Endothelial cell of umbilical vein (primary cell): ENCODE results near the gene PHKG2. TPM values are rescaled to one million over a fixed set of nuclear protein-coding genes. Genes with fewer than 3 reads are reported as not detected.
A peak's percentile ranks its signal among the peaks of the same experiment; 100 is the strongest.

Experiments used
- BruUV-seq: library from RNA; stranded (reverse); fragments of 400-500 nt; replicated peaks from 2 replicates; lab custom pipeline; 2021; lab: Mats Ljungman, UMichigan
- CTCF ChIA-PET: fragments of 300-600, 350-600 bp; sonication (Branson Sonifier 250); formaldehyde crosslinking; loops from one replicate; lab custom pipeline; 2021; ENCODE audit warnings: antibody characterized with exemption, inconsistent platforms; lab: Charles Lee
- POLR2A ChIA-PET: fragments of 300-600, 350-600 bp; sonication (Branson Sonifier 250); formaldehyde crosslinking; loops from one replicate; lab custom pipeline; 2021; ENCODE audit warnings: antibody characterized with exemption, inconsistent platforms; lab: Charles Lee
- DNase-seq: peaks from one replicate; pipeline ENCODE4 v3.0.0-alpha.2; 2011; ENCODE audit warnings: low read depth, low spot score
- FAIRE-seq: peaks from 2 replicates; lab custom pipeline; 2011; peaks lifted over from hg19 to GRCh38; lab: Jason Lieb, UNC
- H2AFZ ChIP-seq: 2 replicates; pipeline ENCODE4 v1.6.0; 2012; ENCODE audit warnings: low read depth, low read length, control low read depth, inconsistent platforms
- H3K27ac ChIP-seq: 2 replicates; pipeline ENCODE4 v1.5.1; 2011; ENCODE audit warnings: low read depth, mild to moderate bottlenecking, control low read depth, low read length, moderate library complexity; ENCODE audit not compliant: insufficient read depth
- H3K27me3 ChIP-seq, 2 experiments: 2 replicates each; pipeline versions ENCODE4 v1.6.0 to v1.6.1; 2011; ENCODE audit warnings: low read length in 2 of 2, mixed read lengths in 1 of 2; ENCODE audit not compliant: control insufficient read depth in 2 of 2, insufficient read depth in 2 of 2
- H3K36me3 ChIP-seq, 2 experiments: 2 replicates in 1 of 2; 3 replicates in 1 of 2; pipeline ENCODE4 v1.5.1; 2011; ENCODE audit warnings: low read length in 2 of 2, mild to moderate bottlenecking in 1 of 2, moderate library complexity in 1 of 2; ENCODE audit not compliant: control insufficient read depth in 2 of 2, insufficient read depth in 2 of 2; ENCODE audit errors: extremely low read depth in 1 of 2
- H3K4me1 ChIP-seq: 3 replicates; pipeline ENCODE4 v1.5.1; 2011; ENCODE audit warnings: mild to moderate bottlenecking, low read length; ENCODE audit not compliant: control insufficient read depth, insufficient read depth; ENCODE audit errors: extremely low read depth
- H3K4me2 ChIP-seq: 2 replicates; pipeline ENCODE4 v1.6.1; 2011; ENCODE audit warnings: low read length, control low read depth, mixed read lengths; ENCODE audit not compliant: insufficient read depth
- H3K4me3 ChIP-seq, 3 experiments: fragments of 200-600 bp in 1 of 3; sonication (generic), shearing (Covaris generic) in 1 of 3; replicated peaks in 1 of 3; 2 replicates each; pipeline ENCODE4 v1.5.1; 2011 to 2016; ENCODE audit warnings: control low read depth in 3 of 3, low read length in 3 of 3, mild to moderate bottlenecking in 2 of 3, inconsistent platforms in 1 of 3, low read depth in 1 of 3, moderate library complexity in 1 of 3; ENCODE audit not compliant: insufficient read depth in 1 of 3
- H3K79me2 ChIP-seq: 2 replicates; pipeline ENCODE4 v1.6.0; 2012; ENCODE audit warnings: low read length, inconsistent platforms; ENCODE audit not compliant: control insufficient read depth, insufficient read depth
- H3K9ac ChIP-seq: replicated peaks from 2 replicates; pipeline ENCODE3; 2011; ENCODE audit warnings: low read length, control low read depth; ENCODE audit not compliant: insufficient read depth; ENCODE audit errors: extremely low read depth
- H3K9me1 ChIP-seq: replicated peaks from 3 replicates; pipeline ENCODE4 v1.6.0; 2011; ENCODE audit warnings: mild to moderate bottlenecking, low read length; ENCODE audit not compliant: control insufficient read depth, insufficient read depth; ENCODE audit errors: extremely low read depth
- H3K9me3 ChIP-seq: replicated peaks from 2 replicates; pipeline ENCODE4 v1.5.1; 2012; ENCODE audit warnings: low read length, inconsistent platforms; ENCODE audit not compliant: control insufficient read depth, insufficient read depth
- H4K20me1 ChIP-seq: replicated peaks from 2 replicates; pipeline ENCODE3; 2011; ENCODE audit warnings: mild to moderate bottlenecking, low read length; ENCODE audit not compliant: control insufficient read depth, insufficient read depth; ENCODE audit errors: extremely low read depth
- CTCF ChIP-seq, 2 donors: IDR thresholded peaks; 1 replicate in 1 of 2; 2 replicates in 1 of 2; pipeline ENCODE4 v1.5.1; 2011; ENCODE audit warnings: low read length in 2 of 2, mild to moderate bottlenecking in 2 of 2, moderate library complexity in 2 of 2, control low read depth in 1 of 2, inconsistent platforms in 1 of 2, low read depth in 1 of 2; ENCODE audit not compliant: insufficient read depth in 1 of 2; ENCODE audit errors: extremely low read depth in 1 of 2
- EZH2 ChIP-seq: IDR thresholded peaks from 2 replicates; pipeline ENCODE4 v1.6.1; 2012; ENCODE audit warnings: borderline replicate concordance, low read depth, mild to moderate bottlenecking, moderate library complexity, low read length, inconsistent platforms; ENCODE audit not compliant: severe bottlenecking
- FOS ChIP-seq: IDR thresholded peaks from 2 replicates; pipeline ENCODE4 v1.6.1; 2011; ENCODE audit warnings: mild to moderate bottlenecking, low read length, moderate library complexity, borderline replicate concordance; ENCODE audit not compliant: insufficient read depth
- GATA2 ChIP-seq: IDR thresholded peaks from 2 replicates; pipeline ENCODE4 v1.7.0; 2011; ENCODE audit warnings: low read depth, mild to moderate bottlenecking, moderate library complexity, mixed read lengths, low read length; ENCODE audit not compliant: insufficient read length, insufficient read depth
- JUN ChIP-seq: IDR thresholded peaks from 2 replicates; pipeline ENCODE4 v1.6.1; 2011; ENCODE audit warnings: borderline replicate concordance, low read depth; ENCODE audit not compliant: insufficient read length, insufficient read depth
- MYC ChIP-seq: IDR thresholded peaks from one replicate; pipeline ENCODE4 v1.6.1; 2011; ENCODE audit warnings: mild to moderate bottlenecking, low read depth, low read length
- POLR2A ChIP-seq: IDR thresholded peaks from 2 replicates; pipeline ENCODE4 v1.6.1; 2012; ENCODE audit warnings: low read depth, mild to moderate bottlenecking, control low read depth, low read length
- POLR2AphosphoS5 ChIP-seq: IDR thresholded peaks from 2 replicates; pipeline ENCODE4 v1.6.1; 2012; ENCODE audit warnings: low read depth, mild to moderate bottlenecking, control low read depth, low read length, moderate library complexity; ENCODE audit not compliant: insufficient read depth
- dilution Hi-C: fragments of 300-500 bp; cut with MboI; formaldehyde crosslinking; loops from one replicate; pipeline ENCODE4 v1.15.0; 2019; ENCODE audit warnings: low sequenced_read_pairs; ENCODE audit not compliant: extremely low pct_ligation_motif_present
- intact Hi-C: fragments of 100-400 bp; cut with micrococcal nuclease; formaldehyde crosslinking; loops from one replicate; pipeline ENCODE4 v1.10.0; 2022
- polyA plus RNA-seq, 4 experiments: library from polyadenylated mRNA; depleted of rRNA in 3 of 4; stranded (reverse) in 3 of 4; unstranded in 1 of 4; fragments of >200 nt; gene quantifications; 2 replicates each; pipeline versions ENCODE4 v1.2.1 to v1.2.3, GENCODE V29; 2011 to 2012; ENCODE audit warnings: missing spikeins in 1 of 4
- total RNA-seq: library from RNA; stranded (reverse); gene quantifications from 2 replicates; pipeline ENCODE4 v1.2.3, GENCODE V29; 2021
- TF ChIP-seq, protein P1 (sequence below): IDR thresholded peaks from 2 replicates; pipeline ENCODE4 v1.6.1; 2011; ENCODE audit not compliant: insufficient read depth, insufficient read length

The PHKG2 gene
- total and polyA plus RNA-seq, 2 donors (not counting 3 experiments of a cell fraction or from before 2014, with no cell fraction given): 33.0 to 48.8 TPM

DNA sequence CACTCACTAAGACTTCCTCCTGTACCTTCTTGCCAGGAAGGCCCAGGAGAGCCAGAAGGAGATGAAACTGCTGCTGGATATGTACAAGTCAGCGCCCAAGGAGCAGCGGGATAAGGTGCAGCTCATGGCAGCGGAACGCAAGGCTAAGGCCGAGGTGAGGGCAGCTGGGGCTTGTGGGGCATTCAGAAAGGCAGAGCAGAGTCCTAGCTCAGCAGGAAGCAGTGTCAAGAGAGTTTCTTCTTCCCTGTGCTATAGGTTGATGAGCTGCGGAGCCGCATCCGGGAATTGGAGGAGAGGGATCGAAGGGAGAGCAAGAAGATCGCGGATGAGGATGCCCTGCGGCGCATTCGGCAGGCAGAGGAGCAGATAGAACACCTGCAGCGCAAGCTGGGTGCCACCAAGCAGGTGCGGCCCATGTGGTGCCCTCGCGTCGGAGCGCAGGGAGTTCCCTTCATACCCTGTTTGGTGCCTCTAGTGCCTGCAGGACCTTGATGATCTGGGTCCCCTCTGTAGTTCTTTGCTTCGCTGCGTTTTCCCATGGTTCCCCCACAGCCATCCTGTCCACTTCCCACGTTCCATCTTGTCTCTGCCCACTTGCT is 20.5 kb downstream of the PHKG2 start:
- intact Hi-C loops: no loop called here

More for the DNA sequence above, 20.5 kb downstream of the PHKG2 start:
- no peak for FAIRE-seq
- no peak overlapping the region for H3K27ac ChIP-seq
- CTCF ChIA-PET: interaction anchor here (0.9 kb wide), 1 partner anchor 76 kb away, joined by 3 read pairs; no protein-coding TSS in a partner anchor
- H3K79me2 ChIP-seq: peaks cover 9% of the 10 kb centered on the region
- H2AFZ ChIP-seq: no peak overlapping the region
- H3K4me1 ChIP-seq: no peaks in the 10 kb centered on the region
- H4K20me1 ChIP-seq: no peaks in the 10 kb centered on the region
- no peaks in the 10 kb centered on the region for H3K27me3 ChIP-seq
- no peaks in the 10 kb centered on the region for H3K9me3 ChIP-seq
- no peak for TF ChIP-seq GATA2
- TF ChIP-seq MYC: no peak
- TF ChIP-seq, protein P1, sequence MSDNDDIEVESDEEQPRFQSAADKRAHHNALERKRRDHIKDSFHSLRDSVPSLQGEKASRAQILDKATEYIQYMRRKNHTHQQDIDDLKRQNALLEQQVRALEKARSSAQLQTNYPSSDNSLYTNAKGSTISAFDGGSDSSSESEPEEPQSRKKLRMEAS: no peak
- TF ChIP-seq POLR2A: no peak
- no peak for TF ChIP-seq EZH2
- TF ChIP-seq FOS: no peak
- no peak for TF ChIP-seq CTCF (IDR thresholded peaks at IDR 0.05; ENCODE audit: extremely low read depth in 1 of 2, insufficient read depth in 1 of 2, low read depth in 1 of 2, low read length in 2 of 2)
- no peak for TF ChIP-seq POLR2AphosphoS5
- TF ChIP-seq JUN: no peak
- dilution Hi-C loops: no loop called here
- no peak overlapping the region for H3K4me3 ChIP-seq
- H3K9ac ChIP-seq: no peak overlapping the region
- TSS peak; percentile 5 for BruUV-seq
- POLR2A ChIA-PET: no interaction called here
- no peak for DNase-seq
- H3K4me2 ChIP-seq: no peak overlapping the region
- H3K9me1 ChIP-seq: no peaks in the 10 kb centered on the region
- peaks cover 24 to 74% of the 10 kb centered on the region in 2 experiments for H3K36me3 ChIP-seq
